ENCODE data around the gene YIPF3. TPM values are rescaled to one million over a fixed set of nuclear protein-coding genes. Genes with fewer than 3 reads are reported as not detected.

YIPF3 gene
- total RNA-seq, 1 donor from 2014 or later, result 133 TPM

DNA sequence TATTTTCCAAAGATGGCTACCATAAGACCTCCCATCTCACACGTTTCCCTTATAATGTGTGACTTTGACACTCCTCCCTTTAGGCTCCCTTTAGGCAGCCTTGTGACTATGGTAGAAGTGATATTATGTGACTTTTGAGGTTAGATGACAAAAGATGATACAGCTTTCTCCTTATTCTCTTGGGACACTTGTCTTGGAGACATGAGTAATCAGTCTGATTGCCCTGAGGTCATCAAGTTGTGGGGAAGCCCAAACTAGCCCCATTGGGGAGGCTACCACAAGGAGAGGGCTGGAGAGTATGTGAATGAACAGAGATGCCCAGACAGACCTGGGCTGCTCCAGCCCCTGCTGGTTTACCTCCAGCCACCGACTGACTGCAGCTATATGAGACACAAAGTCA is 50.8 kb downstream of the YIPF3 start:
- no peaks in the 10 kb centered on the region for H3K9me3 Mint-ChIP-seq (ENCODE audit: low read depth)
- no peaks in the 10 kb centered on the region for H3K4me1 Mint-ChIP-seq (ENCODE audit: low read depth)
- DNase-seq (ENCODE audit: low spot score), result no peak
- peaks cover 27% of the 10 kb centered on the region for H3K27me3 Mint-ChIP-seq (ENCODE audit: low read depth)
- no peak overlapping the region for H3K4me3 Mint-ChIP-seq (ENCODE audit: unreplicated experiment)
- no peaks in the 10 kb centered on the region for H3K36me3 Mint-ChIP-seq (ENCODE audit: low read depth)
- TF ChIP-seq, protein P1, sequence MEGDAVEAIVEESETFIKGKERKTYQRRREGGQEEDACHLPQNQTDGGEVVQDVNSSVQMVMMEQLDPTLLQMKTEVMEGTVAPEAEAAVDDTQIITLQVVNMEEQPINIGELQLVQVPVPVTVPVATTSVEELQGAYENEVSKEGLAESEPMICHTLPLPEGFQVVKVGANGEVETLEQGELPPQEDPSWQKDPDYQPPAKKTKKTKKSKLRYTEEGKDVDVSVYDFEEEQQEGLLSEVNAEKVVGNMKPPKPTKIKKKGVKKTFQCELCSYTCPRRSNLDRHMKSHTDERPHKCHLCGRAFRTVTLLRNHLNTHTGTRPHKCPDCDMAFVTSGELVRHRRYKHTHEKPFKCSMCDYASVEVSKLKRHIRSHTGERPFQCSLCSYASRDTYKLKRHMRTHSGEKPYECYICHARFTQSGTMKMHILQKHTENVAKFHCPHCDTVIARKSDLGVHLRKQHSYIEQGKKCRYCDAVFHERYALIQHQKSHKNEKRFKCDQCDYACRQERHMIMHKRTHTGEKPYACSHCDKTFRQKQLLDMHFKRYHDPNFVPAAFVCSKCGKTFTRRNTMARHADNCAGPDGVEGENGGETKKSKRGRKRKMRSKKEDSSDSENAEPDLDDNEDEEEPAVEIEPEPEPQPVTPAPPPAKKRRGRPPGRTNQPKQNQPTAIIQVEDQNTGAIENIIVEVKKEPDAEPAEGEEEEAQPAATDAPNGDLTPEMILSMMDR (IDR thresholded peaks at IDR 0.05), result no peak
- H3K27ac Mint-ChIP-seq (ENCODE audit: unreplicated experiment), result no peak overlapping the region

DNA sequence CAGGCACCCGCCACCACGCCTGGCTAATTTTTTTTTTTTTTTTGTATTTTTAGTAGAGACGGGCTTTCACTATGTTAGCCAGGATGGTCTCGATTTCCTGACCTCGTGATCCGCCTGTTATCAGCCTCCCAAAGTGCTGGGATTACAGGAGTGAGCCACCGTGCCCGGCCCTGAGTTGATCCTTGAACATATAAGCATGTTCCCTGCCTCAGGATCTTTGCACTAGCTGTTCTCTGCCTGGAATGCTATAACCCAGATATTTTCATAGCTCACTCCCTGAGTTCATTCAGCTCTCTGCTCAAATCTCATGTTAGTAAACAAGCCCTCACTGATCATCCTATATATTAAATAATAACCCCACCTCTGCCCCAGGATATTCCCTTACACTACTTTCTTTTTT is 52.4 kb downstream of the YIPF3 start:
- H3K27me3 Mint-ChIP-seq (ENCODE audit: low read depth), result peaks cover 28% of the 10 kb centered on the region
- no peaks in the 10 kb centered on the region for H3K9me3 Mint-ChIP-seq (ENCODE audit: low read depth)
- H3K4me3 Mint-ChIP-seq (ENCODE audit: unreplicated experiment), result no peak overlapping the region
- no peaks in the 10 kb centered on the region for H3K36me3 Mint-ChIP-seq (ENCODE audit: low read depth)
- H3K4me1 Mint-ChIP-seq (ENCODE audit: low read depth), result no peaks in the 10 kb centered on the region
- TF ChIP-seq, protein P1 (IDR thresholded peaks at IDR 0.05), result no peak
- DNase-seq (ENCODE audit: low spot score), result no peak
- no peak overlapping the region for H3K27ac Mint-ChIP-seq (ENCODE audit: unreplicated experiment)

DNA sequence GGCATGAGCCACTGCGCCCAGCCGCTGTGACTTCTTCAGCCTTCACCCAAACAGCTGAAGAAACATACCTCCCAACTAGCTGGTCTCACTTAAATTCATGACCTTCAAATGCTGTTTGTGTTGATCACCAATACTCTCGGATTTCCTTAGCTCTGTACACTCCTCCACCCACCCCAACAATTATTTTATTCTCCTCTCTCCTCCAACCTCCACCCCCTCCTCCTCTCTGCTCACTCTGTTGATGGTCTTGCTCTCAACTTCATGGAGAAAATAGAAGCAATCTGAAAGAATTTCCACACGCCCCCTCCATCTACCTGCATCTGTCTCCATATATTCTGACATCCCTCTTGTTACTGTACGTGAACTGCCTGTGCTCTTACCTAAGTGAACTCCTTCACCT is 54.8 kb downstream of the YIPF3 start:
- Mint-ChIP-seq H3K36me3 (ENCODE audit: low read depth) (no peaks in the 10 kb centered on the region), H3K27me3 (ENCODE audit: low read depth) (peaks cover 24% of the 10 kb centered on the region)
- no peak for DNase-seq (ENCODE audit: low spot score)

More for the DNA sequence above, 54.8 kb downstream of the YIPF3 start:
- TF ChIP-seq, protein P1 (IDR thresholded peaks at IDR 0.05), result no peak
- Mint-ChIP-seq H3K9me3 (ENCODE audit: low read depth) (no peaks in the 10 kb centered on the region), H3K4me3 (ENCODE audit: unreplicated experiment) (no peak overlapping the region), H3K4me1 (ENCODE audit: low read depth) (peaks cover under 1% of the 10 kb centered on the region), H3K27ac (ENCODE audit: unreplicated experiment) (no peak overlapping the region)

Other genes with a start within 250 kb of the YIPF3 start
- gene SLC22A7, start 218.7 kb downstream of the YIPF3 start, total RNA-seq, result not detected in 3 replicates
- gene CRIP3, start 208.1 kb downstream of the YIPF3 start, total RNA-seq, result 0.47 to 0.94 TPM (median 0.72 TPM) in 3 replicates
- 18.7 to 23.6 TPM (median 19.8 TPM) in 3 replicates for gene ZNF318, start 147.3 kb downstream of the YIPF3 start, total RNA-seq
- gene ABCC10, start 89.4 kb downstream of the YIPF3 start, total RNA-seq, result 42.5 to 43.2 TPM (median 43.1 TPM) in 3 replicates
- 0.29 to 1.3 TPM (median 1.1 TPM) in 3 replicates for gene DLK2, start 61.4 kb downstream of the YIPF3 start, total RNA-seq
- gene TJAP1, start 39.4 kb downstream of the YIPF3 start, total RNA-seq, result 27.7 to 35.3 TPM (median 31.0 TPM) in 3 replicates
- gene LRRC73, start 6.6 kb downstream of the YIPF3 start, total RNA-seq, result 0.24 to 0.62 TPM (median 0.49 TPM) in 3 replicates
- 19.3 to 28.2 TPM (median 20.1 TPM) in 3 replicates for gene POLR1C, start 163 bp upstream of the YIPF3 start, total RNA-seq
- gene XPO5, start 59.1 kb upstream of the YIPF3 start, total RNA-seq, result 32.4 to 42.7 TPM (median 38.7 TPM) in 3 replicates
- gene POLH, start 59.3 kb upstream of the YIPF3 start, total RNA-seq, result 21.2 to 28.4 TPM (median 25.8 TPM) in 3 replicates
- 49.5 to 131 TPM (median 126 TPM) in 3 replicates for gene GTPBP2, start 112.3 kb upstream of the YIPF3 start, total RNA-seq
- 14.3 to 24.9 TPM (median 22.8 TPM) in 3 replicates for gene MAD2L1BP, start 118.9 kb upstream of the YIPF3 start, total RNA-seq
- 0.22 to 0.38 TPM (median 0.22 TPM) in 3 replicates for gene RSPH9, start 128.1 kb upstream of the YIPF3 start, total RNA-seq
- gene MRPS18A, start 170.9 kb upstream of the YIPF3 start, total RNA-seq, result 26.3 to 27.4 TPM (median 26.8 TPM) in 3 replicates